ENCODE measurements around the gene CHRND. TPM values are rescaled to one million over a fixed set of nuclear protein-coding genes. Genes with fewer than 3 reads are reported as not detected.
"Not testable (repeated sequence)": the region's sequence is repeated elsewhere in the genome, so short reads cannot be mapped to it uniquely, and the experiment has no call there.

The CHRND gene
- total RNA-seq, 1 experiment from 2014 or later, result not detected

- in situ Hi-C loops (cut with HindIII; ENCODE audit: low sequenced_read_pairs), result no loop called here
- no peak for DNase-seq (ENCODE audit: low spot score)
Measured at GRCh38 chr2:232522623-232523401, 3.1 kb upstream of the CHRND start.

GRCh38 chr2:232523402-232523681, 2.6 kb upstream of the CHRND start:
- in situ Hi-C loops (cut with HindIII; ENCODE audit: low sequenced_read_pairs), result no loop called here
- no peak for DNase-seq (ENCODE audit: low spot score)

- in situ Hi-C loops (cut with HindIII; ENCODE audit: low sequenced_read_pairs), result no loop called here
Measured at GRCh38 chr2:232523682-232524597, 2.0 kb upstream of the CHRND start.

GRCh38 chr2:232524771-232525170, 1.2 kb upstream of the CHRND start:
- DNase-seq (ENCODE audit: low spot score), result no peak
- in situ Hi-C loops (cut with HindIII; ENCODE audit: low sequenced_read_pairs), result no loop called here

More at GRCh38 chr2:232523682-232524597, 2.0 kb upstream of the CHRND start:
- peak; percentile 38 for DNase-seq (ENCODE audit: low spot score)

- in situ Hi-C loops (cut with HindIII; ENCODE audit: low sequenced_read_pairs), result no loop called here
- no peak for DNase-seq (ENCODE audit: low spot score)
Measured at GRCh38 chr2:232525199-232525598, 761 bp upstream of the CHRND start.

- in situ Hi-C loops (cut with HindIII; ENCODE audit: low sequenced_read_pairs), result no loop called here
- DNase-seq (ENCODE audit: low spot score), result no peak
Measured at GRCh38 chr2:232526372-232526941, 497 bp downstream of the CHRND start.

GRCh38 chr2:232527905-232528470, 2.0 kb downstream of the CHRND start:
- in situ Hi-C loops (cut with HindIII; ENCODE audit: low sequenced_read_pairs), result no loop called here
- no peak for DNase-seq (ENCODE audit: low spot score)

- in situ Hi-C loops (cut with HindIII; ENCODE audit: low sequenced_read_pairs), result no loop called here
- no peak for DNase-seq (ENCODE audit: low spot score)
Measured at GRCh38 chr2:232528746-232529460, 2.9 kb downstream of the CHRND start.

GRCh38 chr2:232529806-232530547, 4.0 kb downstream of the CHRND start:
- in situ Hi-C loops (cut with HindIII; ENCODE audit: low sequenced_read_pairs), result no loop called here
- no peak for DNase-seq (ENCODE audit: low spot score)

- DNase-seq (ENCODE audit: low spot score), result no peak
- in situ Hi-C loops (cut with HindIII; ENCODE audit: low sequenced_read_pairs), result no loop called here
Measured at GRCh38 chr2:232530626-232531260, 4.8 kb downstream of the CHRND start.

- DNase-seq (ENCODE audit: low spot score), result no peak
- in situ Hi-C loops (cut with HindIII; ENCODE audit: low sequenced_read_pairs), result no loop called here
Measured at GRCh38 chr2:232532419-232532818, 6.5 kb downstream of the CHRND start.

- DNase-seq (ENCODE audit: low spot score); in situ Hi-C loops (cut with HindIII; ENCODE audit: low sequenced_read_pairs): not testable (repeated sequence)
Measured at GRCh38 chr2:232532821-232533220, 6.9 kb downstream of the CHRND start.

- no peak for DNase-seq (ENCODE audit: low spot score)
- in situ Hi-C loops (cut with HindIII; ENCODE audit: low sequenced_read_pairs), result no loop called here
Measured at GRCh38 chr2:232533944-232534710, 8.2 kb downstream of the CHRND start.

- DNase-seq (ENCODE audit: low spot score), result no peak
- in situ Hi-C loops (cut with HindIII; ENCODE audit: low sequenced_read_pairs), result no loop called here
Measured at GRCh38 chr2:232534940-232535651, 9.1 kb downstream of the CHRND start.

GRCh38 chr2:232535761-232536530, 10.0 kb downstream of the CHRND start:
- no peak for DNase-seq (ENCODE audit: low spot score)
- in situ Hi-C loops (cut with HindIII; ENCODE audit: low sequenced_read_pairs), result no loop called here

GRCh38 chr2:232537079-232537478, 11.1 kb downstream of the CHRND start:
- DNase-seq (ENCODE audit: low spot score), result peak; percentile 14
- in situ Hi-C loops (cut with HindIII; ENCODE audit: low sequenced_read_pairs), result no loop called here

Measured in G401 (cell line).